Measurements from ENCODE around the gene HTT.
A peak's percentile ranks its signal among the peaks of the same experiment; 100 is the strongest.

HTT gene

GRCh38 chr4:3074078-3074845, at the start of gene HTT, which contains the start of gene HTT-AS:
Gene HTT (plus strand): TSS chr4:3074681. CDS start chr4:3074826, 145 bp downstream.
Gene HTT-AS (minus strand): TSS chr4:3074538.
- peak; percentile 97 to 99 (median 98) for DNase-seq

GRCh38 chr4:3025881-3026280, 48.6 kb upstream of the HTT start:
- no peak for DNase-seq

GRCh38 chr4:3026540-3026939, 47.9 kb upstream of the HTT start:
- no peak for DNase-seq

GRCh38 chr4:3029464-3029863, 45.0 kb upstream of the HTT start:
- DNase-seq, result no peak

- no peak for DNase-seq
Observed at GRCh38 chr4:3030566-3031356, 43.7 kb upstream of the HTT start.

- no peak for DNase-seq
Observed at GRCh38 chr4:3031357-3032082, 43.0 kb upstream of the HTT start.

- no peak for DNase-seq
Observed at GRCh38 chr4:3034231-3034630, 40.2 kb upstream of the HTT start.

- no peak for DNase-seq
Observed at GRCh38 chr4:3035249-3035648, 39.2 kb upstream of the HTT start.

- no peak for DNase-seq
Observed at GRCh38 chr4:3035674-3036073, 38.8 kb upstream of the HTT start.

- DNase-seq, result no peak
Observed at GRCh38 chr4:3036131-3036952, 38.1 kb upstream of the HTT start.

- DNase-seq, result peak in 3 of 6 experiments; percentile 2 to 51 (median 11)
Observed at GRCh38 chr4:3037957-3038461, 36.5 kb upstream of the HTT start.

- no peak for DNase-seq
Observed at GRCh38 chr4:3039706-3040366, 34.6 kb upstream of the HTT start.

GRCh38 chr4:3040452-3041191, 33.9 kb upstream of the HTT start:
- no peak for DNase-seq

GRCh38 chr4:3041192-3042142, 33.0 kb upstream of the HTT start:
- DNase-seq, result peak in 5 of 6 experiments; percentile 13 to 59 (median 20)

GRCh38 chr4:3042226-3042625, 32.3 kb upstream of the HTT start:
- DNase-seq, result no peak

GRCh38 chr4:3043282-3044020, 31.0 kb upstream of the HTT start:
- DNase-seq, result no peak

- DNase-seq, result peak; percentile 16 to 84 (median 68)
Observed at GRCh38 chr4:3044870-3045819, 29.3 kb upstream of the HTT start.

GRCh38 chr4:3046162-3046561, 28.3 kb upstream of the HTT start:
- no peak for DNase-seq

Data from stimulated activated naive CD4-positive, alpha-beta T cell (primary cell).